Activated CD8-positive, alpha-beta memory T cell treated with anti-CD3 and anti-CD28 coated beads, Interleukin-2, amount 50 U/mL, for 24 hours (primary cell): ENCODE data around the gene MX1.

Experiments used
- DNase-seq: peaks from one replicate; pipeline ENCODE4 v3.0.0-alpha.2; 2020; ENCODE audit errors: extremely low read depth

The MX1 gene

DNA sequence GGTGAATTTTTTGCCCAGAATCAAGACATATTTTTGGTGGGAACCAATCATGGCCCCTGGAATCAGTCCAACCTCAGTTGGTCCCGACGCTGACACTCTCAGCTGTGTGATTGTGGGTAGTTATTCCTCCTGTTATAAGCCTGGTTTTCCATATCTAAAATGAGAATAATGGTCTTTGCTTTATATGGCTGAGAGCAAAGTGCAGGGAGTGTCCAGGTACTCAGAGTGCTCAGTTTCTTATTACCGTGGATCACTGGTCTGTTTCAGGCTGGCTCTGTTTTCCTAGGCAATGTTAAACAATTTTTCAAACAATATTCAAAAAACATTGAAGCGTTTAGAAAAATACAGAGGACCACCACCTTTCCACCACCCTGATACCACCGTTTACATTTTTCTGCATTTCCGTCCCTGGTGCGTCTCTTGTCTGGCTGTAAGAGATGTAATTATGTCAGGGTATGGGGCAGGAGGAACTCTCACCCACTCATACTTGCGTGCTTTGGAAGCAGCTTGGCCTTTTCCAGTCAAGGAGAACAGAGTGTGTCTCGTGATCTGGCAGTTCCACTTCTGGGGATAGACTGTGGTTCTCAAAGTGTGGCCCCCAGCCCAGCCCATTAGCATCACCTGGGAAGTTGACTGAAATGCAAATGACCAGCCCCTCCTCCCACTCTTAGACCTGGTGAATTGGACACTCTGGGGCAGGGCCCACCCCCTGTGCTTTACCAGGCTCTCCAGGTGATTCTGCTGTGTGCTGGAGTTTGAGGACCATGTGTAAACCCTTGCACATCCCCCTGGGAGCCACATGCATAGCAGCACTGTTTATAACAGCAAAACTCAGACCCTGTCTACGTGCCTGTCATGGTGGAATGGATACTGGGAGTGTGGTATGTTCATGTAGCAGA is 6.8 kb downstream of the MX1 start:
- DNase-seq: no peak

DNA sequence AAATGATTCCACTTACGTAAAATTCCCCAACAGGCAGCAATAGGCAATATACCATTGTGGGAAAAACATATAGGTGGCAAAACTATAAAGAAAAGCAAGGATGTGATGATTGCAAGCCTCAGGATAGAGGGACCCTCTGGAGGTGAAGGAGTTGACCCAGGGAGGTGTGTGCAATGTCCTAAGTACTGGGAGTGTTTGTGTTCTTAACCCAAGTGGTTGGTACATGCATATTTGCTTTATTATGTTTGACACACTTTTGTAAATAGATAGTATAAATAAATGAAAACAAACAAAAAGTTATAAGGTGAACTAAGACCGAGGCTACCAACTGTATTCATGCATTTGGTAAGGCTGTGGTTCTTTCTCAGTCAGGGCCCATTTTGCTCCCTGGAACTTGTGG is 7.5 kb downstream of the MX1 start:
- DNase-seq: no peak

DNA sequence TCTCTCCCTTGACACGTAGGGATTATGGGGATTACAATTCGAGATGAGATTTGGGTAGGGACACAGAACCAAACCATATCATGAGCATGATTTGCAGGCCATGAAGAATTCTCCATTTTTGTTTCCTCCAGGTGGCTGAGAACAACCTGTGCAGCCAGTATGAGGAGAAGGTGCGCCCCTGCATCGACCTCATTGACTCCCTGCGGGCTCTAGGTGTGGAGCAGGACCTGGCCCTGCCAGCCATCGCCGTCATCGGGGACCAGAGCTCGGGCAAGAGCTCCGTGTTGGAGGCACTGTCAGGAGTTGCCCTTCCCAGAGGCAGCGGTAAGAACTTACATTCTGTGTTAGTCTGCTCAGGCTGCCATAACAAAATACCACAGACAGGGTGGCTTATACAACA is 9.7 kb downstream of the MX1 start:
- no peak for DNase-seq

DNA sequence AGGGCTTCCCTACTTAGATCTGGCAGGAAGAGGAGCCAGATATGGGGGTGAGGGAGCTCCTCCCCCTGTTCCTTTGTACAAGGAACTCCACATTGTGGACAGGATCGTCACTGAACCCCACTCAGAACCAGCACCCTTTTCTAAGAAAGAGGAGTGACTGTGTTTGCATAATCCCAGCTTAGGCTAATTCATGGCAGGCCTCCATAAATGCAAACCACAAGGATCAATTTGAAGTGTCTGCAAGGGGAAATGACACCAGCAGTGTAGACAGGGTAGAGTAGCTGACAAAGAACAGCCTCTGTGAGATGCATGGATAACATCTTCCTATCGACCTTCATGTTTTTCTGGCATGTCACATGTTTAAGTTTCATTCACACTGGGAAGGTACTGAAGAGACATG is 11.7 kb downstream of the MX1 start:
- DNase-seq: no peak

DNA sequence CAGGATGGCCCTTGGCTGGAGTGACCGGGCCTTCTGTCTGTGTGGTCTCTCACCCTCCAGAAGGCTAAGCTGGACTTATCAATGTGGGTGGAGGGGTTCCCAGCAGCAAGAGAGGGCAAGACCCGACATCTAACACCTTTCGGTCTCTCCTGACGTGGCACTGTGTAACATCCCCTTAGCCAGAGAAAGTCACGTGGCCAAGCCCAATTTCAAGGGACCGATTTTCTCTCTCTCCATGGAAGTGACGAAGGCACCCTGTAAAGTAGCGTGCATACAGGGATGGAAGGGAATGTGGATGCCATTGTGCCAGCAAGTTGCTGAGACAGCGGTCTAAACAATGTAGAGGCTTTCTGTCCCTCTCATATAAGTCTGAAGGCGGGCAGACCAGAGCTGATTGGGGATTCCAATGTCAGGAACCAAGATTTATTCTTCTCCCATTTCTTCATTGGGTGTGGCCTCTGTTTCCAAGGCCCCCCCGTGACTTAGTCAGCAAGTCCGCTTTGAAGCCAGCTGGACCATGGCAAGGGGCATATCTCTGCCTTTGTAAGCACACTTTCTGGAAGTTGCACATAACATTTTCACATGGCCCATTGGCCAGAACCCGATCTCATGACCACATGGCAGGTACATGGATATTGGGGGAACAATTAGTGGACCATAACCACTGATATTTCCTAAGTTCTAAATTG is 12.5 kb downstream of the MX1 start:
- no peak for DNase-seq

DNA sequence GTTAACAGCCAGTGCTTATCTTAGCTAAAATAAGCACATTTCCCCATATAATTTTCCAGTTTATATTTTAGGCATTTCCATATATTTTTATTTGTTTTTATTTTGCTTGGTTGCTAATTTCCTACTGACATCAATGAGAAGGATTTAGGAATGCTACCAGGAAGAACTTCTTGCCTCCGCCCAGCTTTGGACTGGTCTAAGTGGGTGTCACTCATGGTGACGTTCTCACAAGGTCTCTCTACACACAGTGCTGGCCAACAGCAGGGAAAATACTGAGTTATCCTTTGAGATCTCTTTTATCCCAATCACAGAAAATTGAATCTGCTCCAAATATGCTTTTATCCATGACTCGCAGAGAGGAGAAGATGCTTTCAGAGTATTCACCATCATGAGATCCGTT is 13.2 kb downstream of the MX1 start:
- no peak for DNase-seq

DNA sequence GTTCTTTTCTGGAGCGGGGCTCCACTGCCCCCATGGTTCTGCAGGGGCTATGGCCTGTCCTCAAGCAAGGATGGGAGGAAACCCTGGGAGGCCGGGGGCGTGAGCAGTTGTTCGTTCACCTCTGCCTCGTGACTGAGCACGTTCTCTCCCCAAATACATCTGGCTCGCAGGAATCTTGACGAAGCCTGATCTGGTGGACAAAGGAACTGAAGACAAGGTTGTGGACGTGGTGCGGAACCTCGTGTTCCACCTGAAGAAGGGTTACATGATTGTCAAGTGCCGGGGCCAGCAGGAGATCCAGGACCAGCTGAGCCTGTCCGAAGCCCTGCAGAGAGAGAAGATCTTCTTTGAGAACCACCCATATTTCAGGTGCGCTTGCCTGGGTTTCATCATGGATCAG is 15.5 kb downstream of the MX1 start:
- DNase-seq: no peak

DNA sequence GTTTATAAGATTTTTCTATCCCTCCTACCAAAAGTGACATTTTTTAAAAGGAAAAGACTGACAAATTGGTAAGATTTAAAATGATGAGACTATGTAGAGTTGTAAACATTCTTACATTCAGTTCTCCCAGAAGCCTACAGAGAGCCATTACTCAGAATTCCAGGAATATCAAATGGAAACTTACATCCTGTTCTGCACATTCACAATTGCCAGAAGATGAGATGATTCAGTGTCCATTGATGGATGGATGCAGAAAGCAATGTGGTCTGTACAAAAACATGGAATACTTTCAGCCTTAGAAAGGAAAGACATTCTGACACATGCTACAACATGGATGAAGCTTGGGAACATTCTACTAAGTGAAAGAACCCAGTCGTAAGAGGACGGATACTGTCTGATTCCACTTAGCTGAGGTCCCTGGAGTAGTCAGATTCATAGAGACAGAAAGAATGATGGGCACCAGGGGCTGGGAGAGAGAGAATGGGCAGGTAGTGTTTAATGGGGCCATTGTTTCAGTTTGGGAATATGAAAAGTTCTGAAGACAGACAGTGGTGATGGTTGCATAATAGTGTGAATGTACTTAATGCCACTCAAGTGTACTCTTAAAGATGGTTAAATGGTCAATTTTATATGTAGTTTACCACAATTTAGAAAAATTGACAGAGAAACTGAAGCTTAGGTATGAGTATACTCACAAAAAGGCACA is 16.6 kb downstream of the MX1 start:
- DNase-seq: no peak

DNA sequence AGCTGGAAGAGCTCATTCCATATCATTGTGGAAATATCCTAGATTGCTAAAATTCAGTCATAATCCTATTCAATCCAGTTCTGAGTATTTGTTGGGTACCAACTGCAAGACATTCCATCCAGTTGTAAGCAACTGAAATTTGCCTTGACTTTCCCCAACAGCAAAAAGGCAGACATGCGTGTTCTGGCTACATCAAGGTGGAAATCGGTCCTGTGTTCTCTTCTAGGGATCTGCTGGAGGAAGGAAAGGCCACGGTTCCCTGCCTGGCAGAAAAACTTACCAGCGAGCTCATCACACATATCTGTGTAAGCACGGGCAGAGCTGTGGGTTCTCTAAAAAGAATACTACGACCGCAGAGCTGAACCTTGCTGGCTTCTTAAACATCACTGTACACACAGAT is 17.5 kb downstream of the MX1 start:
- no peak for DNase-seq

DNA sequence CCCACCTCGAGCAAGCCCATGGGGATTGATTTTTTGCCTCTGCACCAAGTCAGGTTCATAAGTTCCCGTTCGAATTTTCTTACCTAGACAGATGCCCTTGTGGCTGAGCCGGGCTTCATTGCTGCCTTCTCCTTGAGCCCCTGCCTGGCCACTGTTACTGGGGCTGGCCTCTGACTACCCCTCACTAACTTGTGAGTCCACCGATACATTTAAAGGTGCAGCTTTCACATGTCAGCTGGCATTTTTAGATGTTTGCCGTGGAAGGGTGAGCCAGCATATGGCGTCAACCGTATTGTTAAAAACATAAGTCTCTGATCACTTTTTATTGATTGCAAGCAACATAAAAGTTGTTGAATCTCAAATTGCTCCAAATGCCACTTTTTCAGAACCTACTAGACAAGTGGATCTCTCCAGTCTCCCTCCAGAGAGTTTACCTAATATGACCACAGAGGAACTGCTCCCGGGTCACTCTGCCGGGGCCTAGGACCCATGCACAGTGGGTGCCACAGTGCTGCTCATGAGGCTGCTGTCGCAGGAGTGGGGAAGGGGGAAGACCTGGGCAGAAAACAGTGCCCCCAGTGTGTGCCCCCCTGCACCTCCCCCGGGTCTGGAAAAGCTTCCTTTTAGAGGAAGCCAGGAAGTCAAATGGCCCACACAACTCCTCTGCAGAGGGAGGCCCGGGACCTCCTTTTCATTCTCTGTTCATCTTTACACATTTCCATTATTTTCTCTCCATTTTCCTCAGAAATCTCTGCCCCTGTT is 18.8 kb downstream of the MX1 start:
- DNase-seq: no peak

DNA sequence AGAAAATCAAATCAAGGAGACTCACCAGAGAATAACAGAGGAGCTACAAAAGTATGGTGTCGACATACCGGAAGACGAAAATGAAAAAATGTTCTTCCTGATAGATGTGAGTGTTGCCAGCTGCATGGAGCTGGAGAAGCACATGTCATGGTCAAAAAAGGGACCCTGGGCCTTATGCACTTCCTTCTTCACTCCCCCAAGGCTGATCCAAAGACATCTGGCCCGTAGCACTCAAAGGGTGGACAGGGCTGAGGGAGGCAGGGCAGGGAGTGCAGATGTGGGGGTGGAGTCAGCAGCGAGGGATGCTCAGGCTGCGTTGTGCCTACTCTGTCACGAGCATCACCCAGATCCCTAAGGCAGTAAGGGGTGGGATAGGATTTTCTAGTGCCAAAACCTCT is 19.4 kb downstream of the MX1 start:
- no peak for DNase-seq

DNA sequence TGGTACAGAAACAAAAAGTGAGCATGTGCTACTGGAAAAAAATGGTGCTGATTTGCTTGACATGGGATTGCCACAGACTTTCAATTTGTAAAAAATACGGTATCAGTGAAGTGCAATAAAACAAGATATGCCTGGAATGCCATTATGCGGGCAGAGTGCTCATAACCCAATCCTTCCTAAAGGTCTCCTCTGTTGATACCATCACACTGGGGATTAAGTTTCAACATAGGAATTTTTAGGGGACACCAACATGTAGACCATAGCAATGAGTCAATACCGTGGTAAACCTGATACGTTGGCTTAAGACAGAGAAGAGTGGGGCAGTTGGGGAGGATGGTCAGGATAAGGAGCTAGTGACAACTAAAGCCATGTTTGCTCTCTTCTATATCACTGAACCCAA is 20.5 kb downstream of the MX1 start:
- no peak for DNase-seq

DNA sequence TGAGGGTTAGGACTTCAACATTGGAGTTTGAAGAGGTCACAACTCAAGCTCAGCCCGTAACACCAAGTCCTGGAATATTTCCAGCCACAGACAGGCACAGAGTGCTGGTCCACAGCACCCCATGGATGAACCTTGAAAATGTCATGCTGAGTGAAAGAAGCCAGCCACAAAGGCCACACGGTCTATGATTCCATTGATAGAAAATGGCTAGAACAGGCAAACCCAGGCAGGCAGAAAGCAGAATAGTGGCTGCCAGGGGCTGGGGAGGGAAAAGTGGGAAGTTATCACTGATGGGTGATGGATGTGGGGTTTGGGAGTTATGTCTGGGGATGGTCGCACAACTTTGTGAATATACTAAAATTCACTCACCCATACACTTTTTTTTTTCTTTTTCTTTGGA is 21.3 kb downstream of the MX1 start:
- no peak for DNase-seq

DNA sequence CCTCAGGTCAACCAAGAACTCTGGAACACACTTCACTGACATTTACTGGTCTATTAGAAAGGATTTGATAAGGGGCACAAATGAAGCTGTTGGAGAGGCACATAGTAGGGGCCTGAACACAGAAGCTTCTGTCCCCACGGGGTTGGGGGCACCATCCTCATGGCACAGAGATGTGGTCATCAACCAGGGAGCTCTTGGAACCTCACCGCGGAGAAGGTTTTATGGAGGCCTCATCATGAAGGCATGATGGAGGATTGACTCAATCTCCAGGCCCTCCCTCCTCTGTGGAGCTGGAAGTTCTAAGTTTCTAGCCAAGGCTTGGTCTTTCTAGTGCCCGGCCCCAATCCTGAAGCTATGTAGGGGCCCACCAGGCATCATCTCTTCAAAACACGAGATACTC is 23.6 kb downstream of the MX1 start:
- no peak for DNase-seq

DNA sequence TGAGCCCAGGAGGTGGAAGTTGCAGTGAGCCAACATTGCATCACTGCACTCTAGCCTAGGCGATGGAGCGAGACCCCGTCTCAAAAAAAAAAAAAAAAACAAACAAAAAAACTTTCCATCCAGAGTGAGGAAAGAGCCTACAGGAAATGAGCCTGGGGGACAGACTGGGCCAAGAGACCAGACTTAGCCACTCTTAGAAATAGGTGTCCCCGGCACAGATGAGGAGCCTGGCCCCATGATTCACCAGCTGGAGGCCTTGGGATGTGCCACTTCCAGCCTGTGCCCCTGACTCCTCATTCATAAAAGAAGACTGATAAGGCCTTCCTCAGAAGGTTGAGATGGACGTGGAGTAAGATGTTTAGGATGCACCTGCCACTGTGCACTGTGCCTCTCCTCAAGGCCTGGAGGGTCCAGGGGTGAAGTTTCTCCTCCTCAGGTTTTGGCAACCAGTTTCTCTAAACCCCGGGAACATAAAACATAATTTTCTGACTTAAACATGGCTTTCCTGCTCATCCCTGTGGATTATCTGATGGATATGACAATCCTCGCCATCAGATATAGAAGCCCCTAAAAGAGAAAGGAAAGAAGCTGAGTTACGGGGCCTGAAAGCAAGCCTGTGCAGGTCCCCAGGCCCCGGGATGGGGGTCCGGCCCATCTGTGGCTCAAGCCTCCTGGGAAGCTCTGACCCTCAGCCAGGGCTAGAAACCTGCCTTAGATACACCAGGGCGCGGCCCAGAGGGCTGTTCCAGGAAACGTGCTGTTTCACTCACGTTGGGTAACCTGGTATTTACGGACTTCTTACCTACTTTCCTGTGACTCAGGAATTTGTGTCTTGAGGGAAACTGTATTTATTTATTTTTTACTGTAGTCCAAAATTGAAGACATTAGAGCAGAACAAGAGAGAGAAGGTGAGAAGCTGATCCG is 26.0 kb downstream of the MX1 start:
- DNase-seq: no peak

DNA sequence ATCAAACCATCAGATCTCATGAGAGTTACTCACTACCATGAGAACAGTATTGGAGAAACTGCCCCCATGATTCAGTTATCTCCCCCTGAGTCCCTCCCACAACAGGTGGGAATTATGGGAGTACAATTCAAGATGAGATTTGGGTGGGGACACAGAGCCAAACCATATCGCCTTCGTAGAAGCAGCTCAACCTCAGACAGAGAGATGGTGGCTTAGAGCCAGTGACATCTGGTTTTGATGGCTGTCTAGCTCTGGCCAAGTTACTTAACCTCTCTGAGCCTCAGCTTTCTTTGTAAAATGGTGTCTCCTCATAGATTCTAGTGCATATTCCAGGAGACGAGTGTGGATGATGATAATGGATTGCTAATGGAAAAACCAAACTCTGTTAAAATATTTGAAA is 27.2 kb downstream of the MX1 start:
- no peak for DNase-seq

DNA sequence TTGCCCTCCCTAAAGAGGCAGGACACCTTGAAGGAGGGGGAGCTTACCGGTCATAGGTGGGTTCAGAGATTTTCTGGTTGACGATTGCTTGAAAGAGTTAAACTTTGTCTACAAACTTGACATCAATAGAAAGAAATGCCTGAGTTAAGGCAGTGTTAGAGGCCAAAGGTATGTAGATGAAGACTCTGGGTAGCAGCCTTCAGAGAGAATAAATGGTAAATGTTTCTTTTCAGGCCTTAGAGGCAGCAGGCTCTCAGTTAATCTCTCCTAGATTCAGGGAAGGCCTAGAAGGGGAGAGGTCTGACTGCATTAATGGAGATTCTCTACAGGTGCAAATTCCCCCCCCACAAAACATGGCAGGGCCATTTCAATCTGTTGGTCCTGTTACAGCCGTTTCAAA is 27.7 kb downstream of the MX1 start:
- DNase-seq: no peak

DNA sequence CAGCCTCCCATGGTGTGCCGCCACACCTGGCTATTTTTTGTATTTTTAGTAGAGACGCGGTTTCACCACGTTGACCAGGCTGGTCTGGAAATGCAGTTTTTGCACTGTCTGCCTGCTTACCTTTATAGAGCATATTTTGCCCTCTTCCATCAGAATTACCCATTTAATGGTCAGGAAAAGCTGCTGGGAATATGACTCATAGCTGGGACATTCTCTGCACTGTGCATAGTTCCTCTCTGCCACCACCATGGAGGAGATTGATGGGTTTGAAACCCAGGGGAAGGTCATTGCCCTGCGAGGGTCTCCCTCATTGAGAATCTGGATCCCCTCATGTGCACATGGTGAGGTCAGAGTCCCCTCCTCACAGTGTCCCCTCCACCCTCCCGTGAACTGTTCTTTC is 32.1 kb downstream of the MX1 start:
- no peak for DNase-seq

DNA sequence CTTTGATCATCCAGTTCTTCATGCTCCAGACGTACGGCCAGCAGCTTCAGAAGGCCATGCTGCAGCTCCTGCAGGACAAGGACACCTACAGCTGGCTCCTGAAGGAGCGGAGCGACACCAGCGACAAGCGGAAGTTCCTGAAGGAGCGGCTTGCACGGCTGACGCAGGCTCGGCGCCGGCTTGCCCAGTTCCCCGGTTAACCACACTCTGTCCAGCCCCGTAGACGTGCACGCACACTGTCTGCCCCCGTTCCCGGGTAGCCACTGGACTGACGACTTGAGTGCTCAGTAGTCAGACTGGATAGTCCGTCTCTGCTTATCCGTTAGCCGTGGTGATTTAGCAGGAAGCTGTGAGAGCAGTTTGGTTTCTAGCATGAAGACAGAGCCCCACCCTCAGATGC is 32.5 kb downstream of the MX1 start:
- no peak for DNase-seq

DNA sequence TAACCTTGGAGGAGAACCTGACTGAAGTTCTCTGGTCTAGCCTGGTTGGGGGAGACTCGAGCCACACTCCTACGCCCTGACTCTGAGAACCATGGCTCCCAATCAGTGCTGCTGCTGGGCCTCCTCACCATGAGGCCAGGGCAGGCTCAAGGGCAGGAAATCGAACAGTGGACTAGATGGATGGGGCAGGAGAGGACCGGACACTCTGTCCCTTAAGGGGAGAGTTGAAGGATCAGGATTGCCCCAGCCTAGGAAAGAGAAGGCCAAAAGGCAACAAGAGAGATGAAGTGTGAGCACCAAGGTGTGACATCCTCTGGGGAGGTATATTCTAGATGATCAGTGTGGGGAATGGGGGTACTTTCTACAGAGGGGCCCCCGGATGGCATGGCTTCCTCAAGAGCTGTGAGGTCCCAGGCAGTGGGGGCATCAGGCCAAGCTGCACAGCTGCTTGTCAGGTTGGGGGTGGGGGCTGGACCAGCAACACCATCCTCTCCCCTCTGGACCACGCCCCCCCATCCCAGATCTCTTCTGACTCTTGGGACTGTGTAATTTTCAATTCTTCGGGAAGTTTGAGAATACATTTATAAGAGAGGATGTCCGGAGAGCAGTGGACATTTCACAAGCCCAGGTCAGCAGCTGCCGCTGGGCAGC is 34.0 kb downstream of the MX1 start:
- DNase-seq: no peak
